ENCODE measurements around the gene TFPT.
"Not testable (repeated sequence)": the region's sequence is repeated elsewhere in the genome, so short reads cannot be mapped to it uniquely, and the experiment has no call there.

Gene TFPT

DNA sequence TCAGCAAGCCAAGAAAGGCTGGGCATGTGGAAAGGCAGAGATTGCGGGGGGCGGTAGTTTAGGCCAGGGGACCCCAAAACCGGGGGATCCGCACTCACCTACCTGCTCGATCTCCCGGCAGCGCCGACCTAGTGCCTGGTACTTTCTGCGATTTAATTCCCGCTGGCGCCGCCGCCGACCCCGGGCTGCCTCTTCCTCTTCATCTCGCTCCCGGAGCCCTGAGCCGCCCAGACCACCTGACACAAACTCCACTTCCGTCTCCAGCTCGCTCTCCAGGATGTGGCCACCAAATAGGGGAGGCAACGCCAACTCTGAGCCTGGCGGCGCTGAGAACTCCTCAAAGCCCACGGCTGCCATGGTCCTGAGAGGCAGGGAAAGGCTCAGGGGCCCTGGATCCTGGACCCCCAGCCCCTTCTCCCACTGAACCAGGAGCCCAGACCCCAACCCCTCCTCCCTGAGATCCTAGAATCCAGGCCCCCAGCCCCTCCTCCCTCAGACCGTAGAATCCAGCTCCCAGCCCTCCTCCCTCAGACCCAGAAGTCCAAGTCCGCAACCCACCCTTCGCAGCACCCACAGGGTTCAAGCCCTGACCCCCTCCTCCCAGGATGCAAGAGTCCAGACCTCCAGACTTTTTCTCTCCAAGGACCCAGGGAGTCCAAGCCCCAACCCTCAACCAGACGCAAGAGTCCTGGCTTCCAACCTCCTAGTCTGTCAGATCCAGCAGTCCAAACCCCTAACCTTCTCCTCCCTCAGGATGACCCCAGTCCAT lies 933 bp downstream of the TFPT start:
- peak; percentile 73 for DNase-seq

DNA sequence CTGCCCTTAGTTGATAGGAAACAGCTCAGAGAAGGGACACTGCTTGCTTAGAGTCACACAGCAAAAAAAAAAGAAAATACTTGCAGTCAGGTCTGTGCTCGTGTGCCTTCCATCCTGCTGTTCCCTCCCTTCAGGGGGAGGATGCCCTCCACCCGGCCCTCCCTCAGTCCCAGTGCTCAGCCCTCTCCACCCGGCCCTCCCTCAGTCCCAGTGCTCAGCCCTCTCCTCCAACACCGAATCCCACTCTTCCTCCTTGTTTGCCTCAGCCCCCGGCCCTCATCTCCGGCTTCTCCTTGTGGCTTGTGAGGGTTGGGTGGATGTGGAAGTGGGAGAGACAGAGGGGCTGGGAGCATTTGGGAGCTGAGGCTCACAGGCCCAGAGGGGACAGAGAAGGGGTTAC lies 5.8 kb downstream of the TFPT start:
- no peak for DNase-seq

DNA sequence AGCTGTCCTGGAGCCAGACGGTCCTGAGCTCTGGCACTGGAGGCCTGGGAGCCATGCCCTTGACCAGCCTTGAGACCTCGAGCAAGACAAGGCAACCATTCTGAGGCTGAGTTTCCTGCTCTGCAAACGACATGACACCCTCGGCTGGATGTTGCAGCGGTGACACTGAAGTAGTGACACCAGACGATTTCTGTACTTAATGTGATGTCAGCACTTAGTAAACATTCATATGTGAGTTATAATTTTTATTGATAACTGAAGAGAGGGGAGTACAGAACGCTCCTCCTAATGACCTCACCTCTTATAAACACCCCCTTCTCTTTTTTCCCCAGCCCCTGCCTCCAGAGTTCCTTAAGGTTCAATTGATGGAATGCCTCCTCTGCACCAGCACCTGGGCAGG lies 7.0 kb downstream of the TFPT start:
- DNase-seq = no peak

DNA sequence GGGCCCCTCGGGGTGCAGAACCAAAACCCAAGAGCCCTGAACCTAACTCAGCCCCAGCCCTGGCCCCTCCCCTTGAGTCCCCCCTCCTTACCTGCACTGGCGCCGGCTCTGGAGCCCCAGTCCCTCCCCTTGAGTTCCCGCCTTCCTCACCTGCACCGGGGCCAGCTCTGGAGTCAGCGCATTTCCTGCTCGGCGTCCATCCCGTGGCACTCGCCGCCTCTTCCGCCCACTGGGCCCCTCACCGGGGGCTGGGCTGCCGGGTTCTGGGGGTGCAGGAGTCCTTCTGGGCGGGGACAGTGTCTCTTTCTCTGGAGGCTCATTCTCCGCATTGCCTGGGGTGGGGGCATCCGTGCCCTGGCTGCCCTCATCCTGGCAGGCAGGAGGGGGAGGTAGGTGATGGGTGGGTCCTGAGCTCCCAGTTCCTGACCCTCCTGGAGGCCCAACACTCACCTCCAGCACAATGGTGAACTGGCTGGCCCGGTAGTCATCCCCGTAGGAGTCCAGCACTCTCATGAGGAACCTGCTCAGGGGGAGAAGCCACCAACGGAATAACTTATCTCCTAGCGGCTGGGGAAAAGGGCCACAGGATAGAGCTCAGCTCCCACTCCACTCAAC lies 7.5 kb downstream of the TFPT start:
- no peak for DNase-seq

DNA sequence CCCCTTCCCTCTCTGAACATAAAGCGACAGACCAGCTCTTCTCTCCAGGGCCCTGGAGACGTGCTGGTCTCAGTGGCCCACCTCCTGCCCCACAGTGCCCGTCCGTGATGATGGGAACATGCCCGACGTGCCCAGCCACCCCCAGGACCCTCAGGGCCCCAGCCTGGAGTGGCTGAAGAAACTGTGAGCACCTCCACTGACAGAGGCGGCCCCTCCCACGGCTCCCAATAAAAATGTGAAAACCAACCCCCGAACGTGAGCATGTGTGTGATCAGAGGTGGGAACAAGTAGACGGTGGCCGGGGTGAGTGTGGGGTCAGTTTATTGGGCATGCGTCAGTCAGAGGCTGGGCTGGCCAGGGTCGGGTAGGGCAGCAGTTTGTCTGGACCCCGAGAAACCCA lies 8.7 kb downstream of the TFPT start:
- DNase-seq = no peak

DNA sequence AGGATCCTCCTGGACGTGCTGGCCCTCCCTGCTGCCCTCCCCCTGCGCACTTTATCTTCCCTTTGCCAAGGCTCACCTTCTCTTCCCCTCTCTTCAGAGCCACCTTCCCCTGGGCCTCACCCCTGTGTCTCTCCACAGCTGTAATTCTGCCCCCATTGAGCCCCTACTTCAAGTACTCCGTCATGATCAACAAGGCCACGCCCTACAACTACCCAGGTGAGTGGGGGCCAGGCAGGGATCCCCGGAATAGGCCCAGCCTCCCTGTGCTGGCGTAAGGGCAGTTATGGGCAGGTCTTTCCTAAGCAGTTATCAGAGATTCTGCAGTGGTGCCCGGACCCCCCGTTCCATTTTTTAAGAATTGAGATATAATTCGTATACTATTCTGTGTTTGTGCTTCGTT lies 9.7 kb downstream of the TFPT start:
- no peak for DNase-seq

DNA sequence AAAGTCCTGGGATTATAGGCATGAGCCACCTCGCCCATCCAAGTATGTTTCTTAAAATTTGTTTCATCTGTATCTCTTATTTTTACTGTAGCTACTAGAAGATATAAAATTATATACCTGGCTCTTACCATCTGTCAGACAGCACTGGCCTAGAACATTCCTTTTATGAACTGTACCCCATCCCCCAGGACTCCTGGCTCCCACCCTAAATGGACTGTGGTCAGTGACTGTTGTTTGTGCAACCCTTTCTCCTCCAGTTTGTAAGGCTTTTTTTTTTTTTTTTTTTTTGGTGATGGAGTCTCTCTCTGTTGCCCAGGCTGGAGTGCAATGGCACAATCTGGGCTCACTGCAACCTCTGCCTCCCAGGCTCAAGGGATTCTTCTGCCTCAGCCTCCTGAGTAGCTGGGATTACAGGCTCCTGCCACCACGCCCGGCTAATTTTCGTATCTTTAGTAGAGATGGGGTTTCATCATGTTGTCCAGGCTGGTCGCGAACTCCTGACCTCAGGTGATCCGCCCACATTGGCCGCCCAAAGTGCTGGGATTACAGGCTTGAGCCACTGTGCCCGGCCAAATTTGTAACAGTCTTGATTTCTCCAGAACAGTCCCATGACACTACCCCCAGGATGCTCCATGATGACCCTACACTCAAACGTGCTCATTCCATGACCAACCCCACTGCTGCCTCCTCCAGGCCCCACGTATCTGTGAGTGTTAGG lies 10.3 kb downstream of the TFPT start:
- no peak for DNase-seq

DNA sequence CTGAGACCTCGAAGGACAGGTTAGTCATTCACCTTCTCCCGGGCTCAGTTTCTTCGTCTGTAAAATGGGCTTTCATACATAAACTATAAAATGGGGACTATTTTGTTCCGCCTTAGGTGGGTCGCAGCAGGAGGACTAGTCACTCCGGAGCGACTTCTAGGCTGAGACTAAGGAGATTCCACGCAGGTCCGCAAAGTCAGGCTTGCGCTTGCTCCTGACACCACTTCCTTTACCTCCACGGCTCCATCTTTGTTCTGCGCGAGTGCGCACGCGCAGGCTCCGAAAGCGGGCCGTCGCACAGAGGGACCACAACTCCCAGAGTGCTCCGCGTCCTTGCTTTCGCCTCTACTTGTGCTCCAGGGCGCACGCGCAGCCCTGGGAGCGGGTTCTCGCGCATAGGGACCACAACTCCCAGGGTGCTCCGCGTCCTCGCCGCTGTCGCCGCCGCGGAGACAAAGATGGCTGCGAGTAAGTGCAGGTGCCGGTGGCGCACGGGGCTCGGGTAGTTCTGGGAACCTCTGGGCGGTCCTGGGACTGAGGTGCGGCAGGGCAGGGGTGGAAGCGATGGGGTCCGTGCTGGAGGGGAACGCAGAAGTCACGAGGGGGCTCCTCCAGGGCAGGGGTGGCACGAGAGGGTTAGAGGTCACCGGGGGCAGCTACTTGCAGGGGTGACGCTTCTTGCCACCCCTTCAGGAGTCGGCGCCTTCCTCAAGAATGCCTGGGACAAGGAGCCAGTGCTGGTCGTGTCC lies 12.9 kb downstream of the TFPT start, which contains the start of gene NDUFA3:
Gene NDUFA3, plus strand, starts transcription at position 435 of the 749 bp plus-strand sequence. Its CDS starts 24 bp downstream, at position 459.
- peak; percentile 99 for DNase-seq

DNA sequence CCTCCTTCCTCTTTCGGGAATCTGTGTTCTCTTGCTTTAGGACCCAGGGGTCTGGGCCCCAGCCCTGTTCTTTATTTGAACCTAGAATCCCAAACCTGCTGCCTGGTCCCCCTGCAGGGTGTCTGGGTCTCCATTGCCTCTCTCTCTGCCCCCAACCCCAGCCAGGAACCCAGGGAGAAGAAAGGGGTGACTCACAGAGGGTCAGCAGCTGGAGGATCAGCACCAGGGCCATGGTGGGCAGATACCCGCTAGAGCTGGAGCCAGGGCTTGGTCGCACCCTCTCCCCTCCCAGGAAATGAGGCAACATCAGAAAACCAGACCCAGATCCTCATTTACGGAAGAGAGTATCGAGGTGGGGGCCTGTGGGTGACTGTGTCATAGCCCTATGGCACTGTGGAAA lies 14.9 kb downstream of the TFPT start, which contains the start of gene OSCAR:
Gene OSCAR, minus strand, starts transcription at position 243 of the 400 bp plus-strand sequence. Its CDS starts 11 bp downstream, at position 232.
- no peak for DNase-seq

DNA sequence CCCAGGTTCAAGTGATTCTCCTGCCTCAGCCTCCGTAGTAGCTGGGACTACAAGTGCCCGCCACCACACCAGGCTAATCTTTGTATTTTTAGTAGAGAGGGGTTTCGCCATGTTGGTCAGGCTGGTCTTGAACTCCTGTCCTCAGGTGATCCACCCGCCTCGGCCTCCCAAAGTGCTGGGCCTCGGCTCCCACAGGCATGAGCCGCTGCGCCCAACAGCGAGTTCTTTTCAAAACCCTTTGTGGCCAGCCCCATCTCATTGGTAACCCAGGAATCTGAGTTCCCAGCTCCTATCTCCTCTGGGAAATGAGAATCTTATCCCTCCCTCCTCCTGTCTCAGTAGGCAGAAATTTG lies 15.6 kb downstream of the TFPT start:
- not testable (repeated sequence) for DNase-seq

DNA sequence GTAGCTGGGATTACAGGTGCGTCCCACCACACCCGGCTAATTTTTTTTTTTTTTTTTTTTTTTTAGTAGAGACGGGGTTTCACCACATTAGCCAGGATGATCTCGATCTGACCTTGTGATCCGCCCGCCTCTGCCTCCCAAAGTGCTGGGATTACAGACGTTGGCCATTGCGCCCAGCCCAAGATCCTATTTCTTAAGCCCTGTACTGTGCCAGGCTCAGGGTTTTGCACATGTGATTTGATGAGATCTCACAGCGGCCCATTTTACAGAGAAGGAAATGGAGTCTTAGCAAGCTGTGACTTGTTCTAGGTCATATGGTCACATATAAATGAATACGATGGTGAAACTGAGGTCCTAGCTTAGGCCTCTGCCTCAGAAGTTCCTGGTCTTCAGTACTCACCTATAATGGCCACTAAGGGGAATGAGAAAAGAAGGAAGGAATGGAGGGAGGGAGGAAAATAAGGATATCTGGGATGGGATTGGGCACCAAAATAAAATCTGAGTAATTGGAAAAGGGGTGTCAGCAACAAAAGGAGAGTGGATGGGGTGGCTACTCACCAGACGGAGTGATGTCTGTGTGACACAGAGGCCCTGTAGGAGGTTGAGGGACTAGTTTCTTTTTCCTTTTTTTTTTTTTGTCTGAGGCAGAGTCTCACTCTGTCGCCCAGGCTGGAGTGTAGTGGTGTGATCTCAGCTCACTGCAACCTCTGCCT lies 16.1 kb downstream of the TFPT start:
- no peak for DNase-seq

DNA sequence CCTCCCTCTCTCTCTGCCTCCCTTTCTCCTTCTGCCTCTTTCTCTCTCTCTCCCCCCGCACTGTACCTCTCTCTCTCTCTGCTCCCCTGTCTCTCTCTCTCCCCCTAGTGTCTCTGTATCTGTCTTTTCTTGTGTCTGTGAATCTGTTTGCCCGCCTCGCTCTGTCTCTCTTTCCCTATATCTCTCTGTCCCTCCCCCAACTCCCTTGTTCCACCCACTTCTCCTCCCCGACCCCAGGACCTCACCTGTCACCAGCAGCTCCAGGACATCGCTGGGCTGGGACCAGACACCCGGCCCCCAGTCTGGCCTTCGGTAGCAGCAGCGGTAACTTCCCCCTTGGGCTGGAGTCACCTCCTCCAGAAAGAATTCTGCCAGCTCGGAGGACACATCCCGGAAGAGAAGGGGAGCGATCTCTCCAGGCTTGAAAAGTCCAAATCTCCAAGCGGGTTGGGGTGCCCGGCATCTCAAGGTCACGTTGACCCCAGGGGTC lies 18.8 kb downstream of the TFPT start:
- peak; percentile 27 for DNase-seq

DNA sequence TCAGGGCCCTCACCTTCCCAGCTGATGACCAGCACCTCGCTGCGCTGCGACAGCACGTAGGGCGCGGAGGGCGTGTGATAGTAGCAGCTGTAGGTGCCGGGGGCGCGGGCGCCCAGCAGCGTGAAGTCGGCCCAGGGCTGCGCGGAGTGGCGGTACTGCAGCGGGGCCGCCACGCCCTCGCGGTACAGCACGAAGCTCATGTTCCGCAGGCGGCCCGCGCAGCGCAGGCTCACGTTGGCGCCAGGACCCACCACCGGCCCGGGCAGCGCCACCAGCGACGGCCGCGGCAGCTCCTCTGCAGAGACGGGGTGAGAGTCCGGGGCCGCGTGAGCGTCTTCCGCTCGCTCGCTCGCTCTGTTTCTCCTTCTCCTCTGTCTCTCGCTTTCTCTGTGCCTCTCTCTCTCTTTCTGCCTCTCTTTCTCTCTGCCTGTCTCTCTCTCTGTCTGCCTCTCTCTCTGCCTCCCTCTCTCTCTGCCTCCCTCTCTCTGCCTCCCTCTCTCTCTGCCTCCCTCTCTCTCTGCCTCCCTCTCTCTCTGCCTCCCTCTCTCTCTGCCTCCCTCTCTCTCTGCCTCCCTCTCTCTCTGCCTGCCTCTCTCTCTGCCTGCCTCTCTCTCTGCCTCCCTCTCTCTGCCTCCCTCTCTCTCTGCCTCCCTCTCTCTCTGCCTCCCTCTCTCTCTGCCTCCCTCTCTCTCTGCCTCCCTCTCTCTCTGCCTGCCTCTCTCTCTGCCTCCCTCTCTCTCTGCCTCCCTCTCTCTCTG lies 19.4 kb downstream of the TFPT start:
- DNase-seq = peak; percentile 35

DNA sequence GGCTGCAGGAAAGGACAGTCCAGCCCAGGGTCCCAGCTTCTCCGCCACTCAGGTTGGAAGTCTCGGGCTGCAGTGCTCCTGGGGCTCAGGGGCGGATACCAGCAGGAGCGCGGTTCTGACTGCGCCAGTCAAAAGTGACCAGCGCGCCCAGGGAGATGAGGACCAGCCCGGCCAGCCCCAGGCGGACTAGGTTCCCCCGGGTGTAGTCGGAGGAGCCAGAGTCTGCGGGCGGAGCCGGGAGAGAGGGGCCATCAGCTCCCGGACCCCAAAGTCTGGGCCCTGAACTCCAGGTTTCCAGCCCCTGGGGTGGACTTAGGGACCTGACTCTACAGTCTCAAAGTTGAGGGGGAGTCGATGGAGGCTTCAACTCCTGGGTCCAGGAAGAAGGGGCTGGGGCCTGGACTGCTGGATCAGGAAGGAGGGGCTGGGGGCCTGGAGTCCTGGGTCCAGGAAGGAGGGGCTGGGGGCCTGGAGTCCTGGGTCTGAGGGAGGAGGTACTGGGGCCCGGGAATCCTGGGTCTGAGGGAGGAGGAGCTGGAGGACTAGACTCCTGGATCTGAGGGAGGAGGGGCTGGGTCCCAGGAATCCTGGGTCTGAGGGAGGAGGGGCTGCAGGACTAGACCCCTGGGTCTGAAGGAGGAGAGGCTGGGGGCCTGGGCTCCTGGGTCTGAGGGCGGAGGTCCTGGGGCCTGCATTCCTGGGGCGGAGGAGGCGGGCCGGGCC lies 20.2 kb downstream of the TFPT start:
- DNase-seq = no peak

DNA sequence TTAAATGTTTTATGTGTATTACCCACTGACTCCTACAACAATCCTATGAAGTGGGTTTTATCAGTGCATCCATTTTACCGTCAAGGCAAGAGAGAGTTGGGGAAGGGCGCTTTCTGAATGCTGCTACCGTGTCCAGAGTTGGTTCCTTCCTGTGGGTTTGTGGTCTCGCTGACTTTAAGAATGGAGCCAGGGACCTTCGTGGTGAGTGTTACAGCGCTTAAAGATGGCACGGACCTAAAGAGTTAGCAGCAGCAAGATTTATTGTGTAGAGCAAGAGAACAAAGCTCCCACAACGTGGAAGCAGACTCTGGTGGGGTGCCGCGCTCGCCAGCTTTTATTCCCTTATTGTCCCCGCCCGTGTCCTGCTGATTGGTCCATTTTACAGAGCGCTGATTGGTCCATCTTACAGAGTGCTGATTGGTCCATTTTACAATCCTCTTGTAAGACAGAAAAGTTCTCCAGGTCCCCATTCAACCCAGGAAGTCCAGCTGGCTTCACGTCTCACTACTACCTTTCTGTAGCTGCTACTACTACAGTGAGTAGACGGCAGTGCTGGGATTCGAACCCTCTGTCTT lies 20.9 kb downstream of the TFPT start:
- DNase-seq = no peak

DNA sequence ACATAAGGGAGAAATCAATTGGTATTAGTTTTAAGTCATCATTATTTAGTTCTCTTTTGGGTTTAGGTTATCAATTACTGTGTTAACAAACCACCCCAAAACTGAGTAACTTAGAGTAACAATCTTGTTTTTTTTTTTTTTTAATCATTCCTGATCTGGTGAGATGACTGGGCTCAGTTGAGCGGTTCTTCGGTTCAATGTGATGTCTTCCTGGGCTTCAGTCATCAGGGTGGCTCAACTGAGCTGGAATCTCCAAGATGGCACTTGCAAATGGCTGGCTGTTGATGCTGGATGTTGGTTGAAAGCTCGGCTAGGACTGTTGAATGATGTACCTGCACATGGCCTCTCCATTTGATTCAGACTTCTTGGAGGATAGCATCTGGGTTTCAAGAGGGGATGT lies 31.0 kb downstream of the TFPT start:
- no peak for DNase-seq

DNA sequence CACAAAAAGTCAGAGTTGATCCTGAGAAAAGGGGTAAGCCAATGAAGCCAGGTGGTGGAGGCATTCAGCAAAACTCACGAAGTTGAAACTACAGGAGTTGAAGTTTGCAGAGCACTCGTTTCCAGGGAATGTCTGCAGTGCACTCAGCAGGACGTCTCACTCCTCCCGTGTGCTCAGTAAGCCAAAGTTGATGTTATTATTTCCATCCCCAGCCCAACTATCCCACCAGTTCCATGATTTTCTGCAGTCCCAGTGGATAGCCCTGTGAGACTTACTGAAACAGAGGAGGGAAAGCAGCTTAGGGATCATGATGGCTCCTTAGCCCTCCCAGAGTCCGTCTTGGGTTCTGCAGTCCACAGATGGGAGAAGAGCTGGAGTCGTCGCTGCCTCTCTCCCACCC lies 34.4 kb downstream of the TFPT start, which contains the start of gene TARM1:
Gene TARM1, minus strand, starts transcription at position 334 of the 400 bp plus-strand sequence. Its CDS starts 25 bp downstream, at position 309.
- no peak for DNase-seq

DNA sequence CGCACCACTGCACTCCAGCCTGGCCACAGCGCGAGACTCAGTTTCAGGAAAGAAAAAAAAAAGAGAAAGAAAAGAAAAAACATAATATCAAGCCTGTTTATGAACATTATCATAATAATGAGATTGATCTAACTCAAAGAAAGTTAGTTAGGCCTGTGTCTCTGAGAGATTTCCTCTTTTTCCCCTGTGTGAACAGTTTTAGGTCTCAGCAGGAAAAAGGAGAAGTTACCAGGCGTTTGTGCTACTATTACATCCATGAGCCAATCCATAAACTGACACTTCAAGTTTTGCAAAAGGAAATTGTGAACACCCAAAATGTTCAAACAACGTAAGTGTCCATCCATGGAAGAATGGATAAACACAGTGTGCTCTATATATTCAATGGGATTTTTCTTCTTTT lies 38.1 kb downstream of the TFPT start:
- DNase-seq = no peak

DNA sequence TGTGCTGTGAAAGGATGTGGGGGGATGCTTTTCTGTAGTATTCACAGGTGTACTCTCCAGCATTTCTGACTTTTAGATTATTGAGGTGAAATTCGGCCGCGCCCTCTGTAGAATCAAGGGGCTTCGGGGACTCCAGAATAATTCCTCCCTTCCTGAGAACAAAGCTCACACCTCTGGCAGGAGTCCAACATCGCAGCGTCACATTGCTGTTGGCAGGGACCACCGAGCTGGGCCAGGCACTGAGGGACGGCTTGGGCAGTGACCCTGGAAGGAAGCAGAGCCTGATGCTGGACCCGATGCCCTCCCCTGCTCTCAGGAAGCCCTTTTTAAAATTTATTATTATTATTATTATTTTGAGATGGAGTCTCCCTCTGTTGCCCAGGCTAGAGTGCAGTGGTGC lies 40.6 kb downstream of the TFPT start:
- no peak for DNase-seq

DNA sequence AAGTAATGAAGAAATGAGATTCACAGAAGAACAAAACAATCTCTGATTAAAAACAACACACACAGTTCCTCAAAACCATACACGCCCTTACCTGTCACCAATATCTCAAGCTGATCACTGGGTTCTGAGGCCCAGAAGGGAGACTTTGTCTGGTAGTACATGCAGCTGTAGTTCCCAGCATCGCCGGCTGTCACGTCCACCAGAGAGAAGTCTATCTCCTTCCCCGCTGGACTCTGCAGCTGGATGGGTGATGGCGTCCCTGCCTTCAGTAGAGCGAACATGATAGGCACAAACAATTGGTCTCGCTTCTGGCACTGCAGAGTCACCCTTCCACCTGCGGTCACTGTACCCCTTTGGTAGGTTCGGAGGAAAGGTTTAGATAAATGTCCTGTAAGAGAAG lies 41.6 kb downstream of the TFPT start:
- DNase-seq = no peak
